Stimulated activated CD4-positive, alpha-beta T cell treated with anti-CD3 and anti-CD28 coated beads, Interleukin-2, amount 100 ng/mL, for 48 hours (primary cell): ENCODE data around the gene SERPINF2.
"Not testable (repeated sequence)": the region's sequence is repeated elsewhere in the genome, so short reads cannot be mapped to it uniquely, and the experiment has no call there.

Experiments used
- DNase-seq, 2 donors: peaks; one replicate each; pipeline ENCODE4 v3.0.0-alpha.2; 2020

SERPINF2 gene

DNA sequence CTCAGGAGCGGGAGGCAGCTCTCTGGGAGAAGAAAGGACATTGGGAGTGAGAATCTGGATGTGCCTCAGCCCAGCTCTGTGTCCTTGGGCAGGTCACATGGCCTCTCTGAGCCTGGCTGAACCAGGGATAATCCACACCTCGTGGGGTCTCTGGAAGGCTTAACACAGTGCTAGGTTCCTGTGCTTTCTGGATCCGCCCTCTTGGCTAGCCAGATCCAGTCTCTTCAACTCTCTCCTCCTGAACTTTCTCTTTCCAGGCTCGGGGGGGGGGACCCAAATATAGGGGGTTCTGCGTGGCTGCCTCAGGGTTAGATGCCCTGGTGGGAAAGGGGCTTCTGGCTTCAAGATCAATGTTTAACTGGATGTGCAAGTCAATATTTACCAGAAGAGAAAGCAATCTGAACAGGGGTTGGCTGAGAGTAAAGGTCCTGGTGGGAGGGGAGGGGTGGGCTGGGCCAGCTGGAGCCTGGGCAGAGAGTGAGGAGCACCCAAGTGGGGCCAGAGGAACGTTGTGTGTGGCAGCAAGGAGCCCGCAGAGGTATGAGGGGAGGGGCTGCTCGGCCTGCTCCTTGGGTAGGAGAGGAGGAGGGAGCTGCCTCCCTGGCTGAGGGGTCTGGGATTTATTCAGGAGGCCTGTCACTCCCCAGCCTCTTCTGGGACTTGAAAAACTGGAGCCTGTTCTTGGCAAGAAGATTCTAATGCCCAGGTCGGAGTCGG, at the start of gene SERPINF2:
Gene SERPINF2 (plus strand): TSS at position 501 of the 717 bp plus-strand sequence. CDS start 2,125 bp downstream, outside the sequence.
- no peak for DNase-seq

GRCh38 chr17:1693339-1693738, 49.3 kb upstream of the SERPINF2 start:
- DNase-seq, result no peak

GRCh38 chr17:1695365-1695764, 47.3 kb upstream of the SERPINF2 start:
- DNase-seq, result no peak

DNA sequence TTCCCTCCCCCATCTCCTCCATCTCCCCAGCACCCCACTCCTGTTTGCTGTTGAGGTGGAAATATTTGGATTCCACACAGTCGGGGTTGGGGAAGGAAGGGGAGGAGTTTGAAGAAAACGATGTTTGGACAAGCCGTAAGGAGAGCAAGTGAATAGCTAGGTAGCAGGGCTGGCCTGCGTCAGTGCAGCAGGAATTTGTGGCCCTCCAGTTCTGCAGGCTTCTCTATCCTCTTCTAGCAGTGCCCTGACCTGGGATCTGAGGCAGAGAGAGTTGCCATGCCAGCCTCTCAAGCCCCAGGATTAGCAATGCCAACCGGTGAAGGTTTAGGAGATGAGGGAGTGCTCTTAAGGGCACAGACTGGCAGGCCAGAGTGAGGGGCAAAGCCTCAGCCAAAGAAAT, 45.0 kb upstream of the SERPINF2 start:
- no peak for DNase-seq

DNA sequence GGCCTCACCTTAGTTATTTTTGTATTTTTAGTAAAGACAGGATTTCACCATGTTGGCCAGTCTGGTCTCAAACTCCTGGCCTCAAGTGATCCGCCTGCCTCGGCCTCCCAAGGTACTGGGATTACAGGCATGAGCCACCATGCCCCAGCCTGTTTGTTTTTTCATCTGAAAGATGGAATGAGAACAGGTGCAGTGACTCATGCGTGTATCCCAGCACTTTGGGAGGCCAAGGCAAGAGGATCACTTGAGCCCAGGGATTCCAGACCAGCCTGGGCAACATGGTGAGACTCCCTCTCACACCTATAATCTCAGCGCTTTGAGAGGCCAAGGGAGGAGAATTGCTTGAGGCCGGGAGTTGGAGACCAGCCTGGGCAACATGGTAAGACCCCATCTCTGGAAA, 42.8 kb upstream of the SERPINF2 start:
- DNase-seq, result not testable (repeated sequence)

DNA sequence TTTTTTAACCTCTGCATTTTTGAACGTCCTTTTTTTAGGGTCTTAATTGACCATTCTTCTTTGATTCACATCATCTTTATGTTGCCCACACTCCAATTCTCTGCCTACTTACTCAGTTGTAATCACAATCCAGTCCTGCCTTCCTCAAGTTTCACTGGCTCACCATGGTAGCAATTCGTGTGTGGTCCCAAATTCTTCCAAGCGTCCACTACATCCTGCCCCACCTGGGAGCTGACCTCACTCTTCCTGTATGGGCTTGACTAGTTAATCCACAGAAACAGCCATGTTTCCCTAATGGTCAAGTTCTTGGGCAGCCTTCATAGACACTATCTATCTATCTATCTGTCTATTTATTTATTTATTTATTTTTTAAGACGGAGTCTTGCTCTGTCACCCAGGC, 39.6 kb upstream of the SERPINF2 start:
- DNase-seq, result no peak

DNA sequence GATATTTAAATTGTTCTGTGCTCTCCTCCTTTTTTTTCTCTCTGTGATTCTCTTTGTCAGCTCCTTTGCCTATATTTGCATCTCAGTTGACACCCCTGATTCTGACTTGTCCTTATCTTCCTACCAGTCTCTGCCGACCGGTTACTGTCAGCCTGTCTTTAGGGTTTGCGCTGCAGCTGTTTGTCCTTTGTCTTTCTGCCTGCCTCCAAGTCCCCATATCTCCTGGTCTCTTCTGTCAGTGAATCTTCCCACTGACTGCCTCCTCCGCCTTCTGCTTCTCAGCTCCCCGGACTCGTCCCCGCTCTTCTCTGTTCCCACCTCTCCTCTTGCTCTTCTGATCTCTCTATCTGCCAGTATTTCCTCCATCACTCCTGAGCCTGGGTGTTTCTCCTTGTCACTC, 37.7 kb upstream of the SERPINF2 start:
- DNase-seq, result no peak

GRCh38 chr17:1707107-1707506, 35.6 kb upstream of the SERPINF2 start:
- no peak for DNase-seq

DNA sequence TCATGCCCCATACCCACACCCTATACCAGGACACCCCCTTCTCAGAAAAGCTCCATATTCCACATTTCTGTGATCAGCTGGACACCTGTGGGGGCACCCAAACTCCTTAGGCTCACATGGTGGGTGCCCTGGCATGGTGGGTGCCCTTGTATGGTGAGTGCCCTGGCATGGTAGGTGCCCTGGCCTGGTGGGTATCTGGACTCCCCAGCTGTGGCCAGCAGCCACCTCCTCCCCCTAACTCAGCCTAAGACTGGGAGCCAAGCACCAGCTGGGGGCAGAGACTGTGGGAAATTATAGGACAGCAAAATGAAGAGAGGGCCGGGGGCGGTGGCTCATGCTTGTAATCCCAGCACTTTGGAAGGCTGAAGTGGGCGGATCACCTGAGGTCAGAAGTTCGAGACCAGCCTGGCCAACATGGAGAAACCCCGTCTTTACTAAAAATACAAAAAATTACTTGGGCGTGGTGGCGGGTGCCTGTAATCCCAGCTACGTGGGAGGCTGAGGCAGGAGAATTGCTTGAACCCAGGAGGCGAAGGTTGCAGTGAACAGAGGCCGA, 33.8 kb upstream of the SERPINF2 start:
- not testable (repeated sequence) for DNase-seq

DNA sequence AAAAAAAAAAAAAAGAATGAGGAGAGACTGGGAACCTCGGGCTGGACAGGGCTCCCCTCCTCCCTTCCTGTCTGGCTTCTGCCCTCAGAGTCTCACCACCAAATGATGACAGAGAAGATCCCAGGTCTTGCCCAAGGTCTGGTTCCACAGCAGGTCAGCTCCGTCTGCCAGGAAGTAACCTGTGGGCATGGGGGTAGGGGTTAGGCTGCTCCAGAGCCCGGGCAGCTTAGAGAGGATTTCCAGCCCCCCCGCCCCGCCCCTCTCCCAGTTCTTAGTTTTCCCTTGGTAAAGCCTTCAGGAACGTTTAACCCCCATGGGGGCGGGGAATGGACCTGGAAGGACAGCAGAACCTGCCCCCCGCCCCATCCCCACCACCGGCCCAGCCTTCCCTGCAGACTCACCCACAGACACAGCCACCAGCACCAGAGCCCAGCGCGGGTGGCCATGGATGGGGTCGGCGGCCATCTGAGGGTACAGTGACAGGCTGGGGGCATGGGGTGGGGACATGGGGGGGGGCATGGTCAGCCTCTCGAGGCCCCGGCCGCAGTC, 33.2 kb upstream of the SERPINF2 start:
- no peak for DNase-seq

DNA sequence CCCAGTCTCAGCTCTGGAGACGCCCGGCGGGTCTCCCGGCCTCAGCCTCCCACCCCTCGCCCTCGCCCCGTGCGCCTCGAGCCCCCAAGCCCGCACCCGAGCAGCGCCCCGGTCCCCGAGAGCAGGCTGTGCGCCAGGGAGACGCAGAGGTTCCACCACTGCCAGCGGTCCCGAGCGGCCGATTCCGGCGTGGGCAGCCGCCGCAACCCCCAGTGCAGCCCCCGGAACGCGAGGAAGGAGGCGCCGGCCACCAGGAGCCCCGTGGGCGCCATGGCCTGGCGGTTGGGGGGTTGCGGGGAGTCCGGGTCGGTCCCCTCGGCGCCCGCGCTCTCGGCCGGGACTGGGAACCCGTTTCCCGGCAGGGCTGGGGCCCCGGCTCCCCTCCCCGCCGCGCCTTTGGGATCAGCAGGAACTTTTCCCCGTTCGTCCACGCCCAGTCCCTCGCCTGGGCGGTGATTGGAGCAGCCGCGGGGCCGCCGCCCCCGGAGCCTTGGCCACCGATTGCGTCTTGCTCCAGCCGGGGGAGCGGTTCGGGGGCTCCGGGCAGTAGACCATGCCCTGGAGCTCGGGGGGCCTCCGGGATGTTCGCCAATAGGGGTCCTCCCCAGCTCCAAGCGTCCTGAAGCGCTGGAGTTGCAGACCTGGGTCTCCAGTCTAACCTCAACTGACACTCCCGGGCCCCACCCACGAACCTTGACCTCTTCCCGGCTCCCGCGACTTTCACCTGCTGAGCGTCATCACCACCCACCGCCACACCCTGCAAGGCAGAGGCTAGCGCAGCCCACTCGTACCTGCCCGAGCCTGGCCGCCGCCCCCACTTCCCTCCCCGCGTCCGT, 32.5 kb upstream of the SERPINF2 start, which contains the start of gene TLCD2:
Gene TLCD2 (minus strand): TSS at position 407 of the 836 bp plus-strand sequence. CDS start 135 bp downstream, at position 272.
- no peak for DNase-seq

- DNase-seq, result no peak
Measured at GRCh38 chr17:1710807-1711553, 31.7 kb upstream of the SERPINF2 start.

DNA sequence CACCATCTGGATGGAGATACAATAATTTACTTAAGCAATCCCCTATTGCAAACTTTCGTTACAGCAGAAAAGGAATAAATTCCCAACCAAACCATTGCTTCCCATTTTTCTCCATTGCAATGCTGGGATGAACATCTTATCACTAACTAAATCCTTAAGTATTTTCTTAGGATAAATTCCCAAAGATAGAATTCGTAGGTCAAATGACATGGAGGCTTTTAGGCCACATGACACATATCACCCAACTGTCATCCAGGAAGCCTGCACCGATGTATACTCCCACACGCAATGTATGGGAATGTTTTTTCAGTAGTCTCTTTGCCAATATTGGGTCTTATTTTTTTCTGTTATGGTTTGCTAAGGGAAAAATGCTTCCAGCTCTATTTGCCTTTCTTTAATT, 30.9 kb upstream of the SERPINF2 start:
- DNase-seq, result no peak

GRCh38 chr17:1712271-1712670, 30.4 kb upstream of the SERPINF2 start:
- no peak for DNase-seq

- DNase-seq, result no peak
Measured at GRCh38 chr17:1713160-1713877, 29.4 kb upstream of the SERPINF2 start.

DNA sequence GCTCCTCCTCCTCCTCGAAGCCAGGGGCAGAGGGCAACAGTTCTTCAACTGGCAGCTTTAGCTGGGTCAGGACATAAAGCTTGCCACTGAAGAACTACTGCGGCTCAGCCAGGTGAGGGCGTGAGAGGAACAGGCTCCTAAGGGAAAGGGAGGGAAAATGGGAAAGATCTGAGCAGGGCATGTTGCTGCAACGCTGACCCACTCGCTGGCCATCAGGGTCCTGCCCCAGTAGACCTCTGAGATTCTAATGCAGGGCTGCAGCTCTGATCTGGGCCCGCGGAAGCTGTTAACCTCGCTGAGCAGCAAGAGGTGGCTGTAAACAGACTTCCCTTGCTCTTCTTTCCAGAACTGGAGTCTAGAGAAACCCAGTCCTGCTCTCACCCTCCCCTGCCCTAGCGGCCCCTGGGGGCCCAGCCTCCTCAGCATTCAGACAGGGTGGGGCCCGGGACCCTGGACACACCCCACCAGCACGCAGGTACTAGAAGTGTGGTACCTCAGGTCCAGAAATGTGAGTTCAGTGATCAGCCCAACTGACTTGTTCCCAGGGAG, 28.7 kb upstream of the SERPINF2 start:
- no peak for DNase-seq

DNA sequence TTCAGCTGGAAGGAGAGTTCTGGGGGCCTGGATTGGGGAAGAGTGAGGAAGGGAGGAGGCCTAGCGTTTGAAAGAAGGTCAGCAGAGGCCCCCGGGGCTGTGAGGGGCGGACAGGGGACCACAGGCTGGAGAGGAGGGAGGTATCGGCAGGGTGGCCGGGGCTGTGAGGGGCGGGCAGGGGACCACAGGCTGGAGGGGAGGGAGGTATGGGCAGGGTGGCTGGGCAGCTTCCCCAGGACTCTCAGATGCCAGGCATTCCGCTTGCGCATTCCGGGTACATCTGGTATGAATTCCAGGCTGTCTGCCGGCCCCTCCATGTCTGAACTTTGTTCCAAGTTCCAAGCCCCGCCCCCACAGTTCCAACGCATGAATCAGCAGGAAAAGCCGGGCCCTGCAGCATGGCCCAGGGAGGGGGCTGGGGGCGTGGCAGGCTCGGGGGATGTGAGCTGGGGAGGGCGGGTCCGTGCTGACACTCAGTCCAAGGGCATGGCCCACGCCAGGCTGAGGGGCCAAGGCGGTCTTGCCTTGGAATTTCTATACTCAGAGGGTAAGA, 28.2 kb upstream of the SERPINF2 start:
- no peak for DNase-seq

DNA sequence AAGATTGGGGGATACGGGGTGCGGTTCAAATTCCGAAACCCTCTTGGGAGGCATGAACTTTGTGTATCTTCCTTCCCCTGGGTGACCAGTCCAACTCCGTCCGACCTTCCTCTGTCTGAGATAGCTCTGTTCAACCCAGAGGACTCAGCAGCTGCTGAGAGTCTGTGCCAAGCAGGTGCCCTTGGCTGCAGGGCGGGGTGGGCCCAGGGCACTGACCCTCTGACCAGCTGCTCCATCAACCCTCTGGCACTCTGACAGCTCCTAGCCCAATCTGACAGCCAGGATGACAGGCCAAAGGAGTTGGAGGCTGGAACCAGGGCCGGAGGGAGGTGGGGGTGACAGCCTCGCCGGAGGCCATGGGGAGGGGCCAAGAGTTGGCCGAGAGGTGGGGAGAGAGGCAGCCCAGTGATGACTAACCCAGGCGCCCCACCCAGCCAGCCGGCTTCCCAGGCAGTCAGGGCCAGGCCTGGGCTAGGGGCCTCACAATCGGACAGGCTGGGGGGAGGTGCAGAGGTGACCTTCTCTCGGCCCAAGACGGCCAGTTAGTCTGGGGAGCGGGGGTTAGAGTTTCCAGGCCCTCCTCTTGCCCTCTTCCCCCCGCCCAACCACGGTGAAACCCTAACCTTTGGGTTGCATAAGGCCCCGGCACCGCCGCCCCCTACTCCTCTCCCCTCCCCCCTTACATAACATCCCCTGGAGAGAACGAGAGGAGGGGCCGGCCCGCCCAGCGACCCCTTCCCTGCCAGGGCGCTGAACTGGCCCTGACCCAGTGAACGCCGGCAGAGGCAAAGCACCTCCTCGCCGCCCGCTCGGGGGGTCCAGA, 27.5 kb upstream of the SERPINF2 start:
- no peak for DNase-seq

- no peak for DNase-seq
Measured at GRCh38 chr17:1715803-1716075, 26.9 kb upstream of the SERPINF2 start.

DNA sequence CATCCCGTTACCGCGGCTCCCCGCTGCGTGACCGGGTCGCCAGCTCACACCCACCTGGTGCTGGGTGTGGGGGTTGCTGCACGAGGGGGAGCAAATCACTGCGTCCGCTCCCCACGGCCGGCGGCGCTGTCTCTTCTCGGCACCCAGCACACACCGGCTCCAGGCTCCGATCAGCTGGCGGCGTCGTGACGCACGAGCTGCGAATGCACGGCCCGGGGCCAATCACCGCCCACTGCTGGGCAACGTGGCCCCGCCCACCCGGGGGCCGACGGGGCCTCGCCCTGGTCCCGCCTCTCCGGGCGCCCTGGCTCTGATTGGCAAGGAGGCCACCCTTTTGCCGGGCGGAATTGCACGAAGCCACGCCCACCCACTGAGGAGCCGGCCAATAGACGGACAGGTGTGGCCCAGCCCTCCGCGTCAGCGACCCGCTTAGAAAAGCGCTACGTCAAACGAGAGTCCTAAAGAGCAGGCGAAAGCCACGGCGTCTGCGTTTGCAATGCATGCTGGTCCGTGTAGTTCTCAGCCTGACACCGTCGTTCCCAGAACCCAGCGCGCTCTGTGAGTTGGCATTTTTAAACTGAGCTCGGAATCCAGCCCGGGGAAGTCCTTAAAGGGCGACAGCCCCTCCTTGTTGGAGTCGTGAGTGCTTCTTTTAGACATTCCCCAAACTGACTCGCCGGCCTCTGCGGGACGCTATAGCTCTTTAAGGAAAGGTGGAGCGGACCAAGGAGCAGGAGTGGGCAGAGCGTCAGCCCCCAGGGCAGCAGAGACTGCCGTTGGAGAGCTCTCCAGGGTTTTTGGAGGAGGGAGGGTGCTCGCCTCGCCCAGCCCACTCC, 26.4 kb upstream of the SERPINF2 start:
- DNase-seq, result peak; percentile 99
